K562 (cell line): ENCODE data around the gene MSANTD4. TPM values are rescaled to one million over a fixed set of nuclear protein-coding genes. Genes with fewer than 3 reads are reported as not detected.

Experiments
- ATAC-seq: fragments of 200-7000 bp; cut with Tn5 transposase; 3 replicates; pipeline ENCODE4 v1.9.1; 2020; ENCODE audit warnings: moderate library complexity
- BruUV-seq: library from RNA; stranded (reverse); fragments of 400-500 nt; replicated peaks from 2 replicates; lab custom pipeline; 2021; lab: Mats Ljungman, UMichigan
- CTCF ChIA-PET: fragments of 300-600 bp; formaldehyde crosslinking; extraction: SDS; loops from one replicate; lab custom pipeline; 2021; ENCODE audit warnings: low intra/inter-chr PET ratio; lab: Yijun Ruan, JAX
- POLR2A ChIA-PET: fragments of 300-600, 350-650 bp; sonication (Branson Sonifier 250); formaldehyde crosslinking; extraction: SDS; loops from one replicate; lab custom pipeline; 2021; ENCODE audit warnings: antibody characterized with exemption, inconsistent platforms; lab: Yijun Ruan, JAX
- DNase-seq, 4 experiments: peaks; one replicate each; pipeline versions ENCODE4 v3.0.0 to v3.0.0-alpha.2; 2011 to 2018; ENCODE audit warnings: low spot score in 3 of 4, mixed read lengths in 3 of 4; ENCODE audit errors: extremely low read depth in 1 of 4
- FAIRE-seq: peaks from 2 replicates; lab custom pipeline; 2011; peaks lifted over from hg19 to GRCh38; lab: Jason Lieb, UNC
- H2AFZ ChIP-seq: 2 replicates; pipeline ENCODE4 v1.6.0; 2011; ENCODE audit warnings: low read depth, low read length, control low read depth, inconsistent platforms
- H3K27ac ChIP-seq: fragments of 200-600 bp; 3 replicates; pipeline ENCODE4 v1.8.0; 2011; ENCODE audit warnings: low read depth, mild to moderate bottlenecking, control low read depth, inconsistent platforms, low read length, moderate library complexity, mixed read lengths; ENCODE audit errors: extremely low read depth
- H3K27me3 ChIP-seq, 2 experiments: fragments of 300-600 bp in 1 of 2; 2 replicates in 1 of 2; 3 replicates in 1 of 2; pipeline versions ENCODE4 v1.6.0 to v1.8.0; 2011; ENCODE audit warnings: inconsistent platforms in 2 of 2, low read length in 2 of 2, mild to moderate bottlenecking in 1 of 2, mixed read lengths in 1 of 2, moderate library complexity in 1 of 2; ENCODE audit not compliant: control insufficient read depth in 2 of 2, insufficient read depth in 2 of 2
- H3K36me3 ChIP-seq: fragments of 300-600 bp; 3 replicates; pipeline ENCODE4 v1.8.0; 2011; ENCODE audit warnings: mild to moderate bottlenecking, low read length, inconsistent platforms; ENCODE audit not compliant: control insufficient read depth, insufficient read depth
- H3K4me1 ChIP-seq, 2 experiments: fragments of 200-600 bp in 1 of 2; replicated peaks in 1 of 2; 2 replicates in 1 of 2; 3 replicates in 1 of 2; pipeline versions ENCODE4 v1.5.1 to v1.8.0; 2011; ENCODE audit warnings: inconsistent platforms in 2 of 2, low read length in 2 of 2, mild to moderate bottlenecking in 1 of 2, mixed read lengths in 1 of 2, moderate library complexity in 1 of 2; ENCODE audit not compliant: control insufficient read depth in 2 of 2, insufficient read depth in 2 of 2
- H3K4me2 ChIP-seq: 2 replicates; pipeline ENCODE4 v1.6.1; 2011; ENCODE audit warnings: low read length, control low read depth, inconsistent platforms, mixed read lengths; ENCODE audit not compliant: insufficient read depth
- H3K4me3 ChIP-seq: fragments of 200-600 bp; sonication (generic), shearing (Covaris generic); 2 replicates; pipeline ENCODE4 v1.5.1; 2016; ENCODE audit warnings: control low read depth, inconsistent platforms
- H3K79me2 ChIP-seq: fragments of 200-600 bp; 3 replicates; pipeline ENCODE4 v1.8.0; 2011; ENCODE audit warnings: low read length, inconsistent platforms; ENCODE audit not compliant: control insufficient read depth, insufficient read depth
- H3K9ac ChIP-seq, 2 experiments: 2 replicates each; pipeline versions ENCODE4 v1.6.0 to v1.6.1; 2011; ENCODE audit warnings: low read depth in 2 of 2, low read length in 2 of 2, control low read depth in 1 of 2, inconsistent platforms in 1 of 2, mild to moderate bottlenecking in 1 of 2, mixed read lengths in 1 of 2; ENCODE audit not compliant: insufficient read depth in 1 of 2
- H3K9me1 ChIP-seq: one replicate; pipeline ENCODE4 v1.6.0; 2011; ENCODE audit warnings: inconsistent platforms, mild to moderate bottlenecking, low read length, moderate library complexity; ENCODE audit not compliant: control insufficient read depth, insufficient read depth
- H3K9me3 ChIP-seq: replicated peaks from 2 replicates; pipeline ENCODE4 v1.5.1; 2011; ENCODE audit warnings: low read depth, low read length, inconsistent platforms; ENCODE audit not compliant: control insufficient read depth, insufficient read depth
- H4K20me1 ChIP-seq: replicated peaks from 2 replicates; pipeline ENCODE4 v1.6.1; 2011; ENCODE audit warnings: low read length, inconsistent platforms, mixed read lengths; ENCODE audit not compliant: control insufficient read depth, insufficient read depth
- BRCA1 ChIP-seq, 2 experiments: fragments of 450-650 bp in 1 of 2; sonication (generic) in 1 of 2; formaldehyde crosslinking in 1 of 2; IDR thresholded peaks; 2 replicates each; pipeline versions ENCODE4 v1.5.0 to v1.6.1; 2017 to 2020; ENCODE audit warnings: mild to moderate bottlenecking in 1 of 2, missing genetic modification reagents in 1 of 2
- CEBPB ChIP-seq: fragments of 450-650 bp; IDR thresholded peaks from 2 replicates; pipeline ENCODE4 v1.6.1; 2016; ENCODE audit warnings: missing genetic modification characterization, missing compliant biosample characterization
- CEBPG ChIP-seq, 3 experiments: fragments of 200-800 bp in 1 of 3; sonication (Bioruptor generic) in 1 of 3; sonication (generic) in 1 of 3; formaldehyde crosslinking in 1 of 3; IDR thresholded peaks in 2 of 3; conservative IDR thresholded peaks in 1 of 3; 2 replicates each; pipeline versions ENCODE4 v1.6.1 to v1.8.0; 2016 to 2022; ENCODE audit warnings: missing compliant biosample characterization in 2 of 3, missing genetic modification characterization in 2 of 3, mild to moderate bottlenecking in 1 of 3, missing genetic modification reagents in 1 of 3
- EGR1 ChIP-seq: fragments of 450-650 bp; conservative IDR thresholded peaks from 2 replicates; pipeline ENCODE4 v1.6.1; 2017; ENCODE audit warnings: mild to moderate bottlenecking
- ETV6 ChIP-seq, 3 experiments: fragments of 150-350 bp in 1 of 3; sonication (generic) in 1 of 3; formaldehyde crosslinking in 1 of 3; IDR thresholded peaks; 2 replicates each; pipeline versions ENCODE4 v1.6.1 to v1.8.0; 2014 to 2022; ENCODE audit warnings: borderline replicate concordance in 2 of 3, low read depth in 2 of 3, antibody characterized with exemption in 1 of 3, low read length in 1 of 3, mild to moderate bottlenecking in 1 of 3, missing genetic modification reagents in 1 of 3
- TAF15 ChIP-seq: fragments of 200-400 bp; formaldehyde crosslinking; IDR thresholded peaks from 2 replicates; pipeline ENCODE4 v1.6.1; 2017; ENCODE audit warnings: mild to moderate bottlenecking, low read depth, low read length, moderate library complexity
- ZNF311 ChIP-seq: fragments of 250-450 bp; sonication (Bioruptor Pico); IDR thresholded peaks from 2 replicates; pipeline ENCODE4 v1.4.0; 2020; ENCODE audit warnings: mild to moderate bottlenecking, moderate library complexity
- WGBS: fragments of 100-300 bp; shearing (Covaris generic); methylation state at CpG from one replicate; pipeline ENCODE4 v1.1.6; 2016; ENCODE audit warnings: low coverage, mixed read lengths; ENCODE audit not compliant: insufficient coverage; ENCODE audit errors: missing lambda C conversion rate; 5-methylcytosine and 5-hydroxymethylcytosine counted together
- in situ Hi-C: fragments of 300-500 bp; cut with MboI; formaldehyde crosslinking; loops from 4 replicates; pipeline ENCODE4 v1.15.0; 2018; ENCODE audit warnings: inconsistent platforms, mixed read lengths
- intact Hi-C: fragments of 100-400 bp; cut with micrococcal nuclease; formaldehyde crosslinking; loops from 2 replicates; pipeline ENCODE4 v1.14.2; 2022
- polyA plus RNA-seq, 8 experiments: library from polyadenylated mRNA; depleted of rRNA in 4 of 8; stranded (reverse) in 5 of 8; unstranded in 3 of 8; fragments of >200 nt; fragmentation: Nextera tagmentation in 2 of 8; fragmentation: Illumina TruSeq in 1 of 8; extraction: Ambion mirVana in 2 of 8; extraction: Trizol in 1 of 8; gene quantifications; 2 replicates each; pipeline versions ENCODE4 v1.2.1 to v1.2.3, GENCODE V29; 2011 to 2014; ENCODE audit warnings: inconsistent platforms in 1 of 8, missing spikeins in 1 of 8
- total RNA-seq, 7 experiments: library from RNA; depleted of rRNA in 6 of 7; stranded (reverse); fragments of >200 nt in 6 of 7; fragmentation: Illumina TruSeq in 2 of 7; extraction: Trizol in 2 of 7; gene quantifications; 2 replicates each; pipeline versions ENCODE4 v1.2.1 to v1.2.3, GENCODE V29; 2011 to 2021; ENCODE audit warnings: low replicate concordance in 1 of 7
- TF ChIP-seq, protein P1 (sequence below): fragments of 250-450 bp; sonication (Bioruptor Pico); IDR thresholded peaks from 2 replicates; pipeline ENCODE4 v1.4.0; 2020; ENCODE audit warnings: mild to moderate bottlenecking, moderate library complexity, borderline replicate concordance

Gene MSANTD4
- total and polyA plus RNA-seq, 9 of the 15 experiments (the other 6 are each of a cell fraction or from before 2014, with no cell fraction given) = 5.0 to 16.4 (median 10.2) TPM

GRCh38 chr11:106021967-106022794 is at the start of gene MSANTD4 (continued):
- TF ChIP-seq, protein P1, sequence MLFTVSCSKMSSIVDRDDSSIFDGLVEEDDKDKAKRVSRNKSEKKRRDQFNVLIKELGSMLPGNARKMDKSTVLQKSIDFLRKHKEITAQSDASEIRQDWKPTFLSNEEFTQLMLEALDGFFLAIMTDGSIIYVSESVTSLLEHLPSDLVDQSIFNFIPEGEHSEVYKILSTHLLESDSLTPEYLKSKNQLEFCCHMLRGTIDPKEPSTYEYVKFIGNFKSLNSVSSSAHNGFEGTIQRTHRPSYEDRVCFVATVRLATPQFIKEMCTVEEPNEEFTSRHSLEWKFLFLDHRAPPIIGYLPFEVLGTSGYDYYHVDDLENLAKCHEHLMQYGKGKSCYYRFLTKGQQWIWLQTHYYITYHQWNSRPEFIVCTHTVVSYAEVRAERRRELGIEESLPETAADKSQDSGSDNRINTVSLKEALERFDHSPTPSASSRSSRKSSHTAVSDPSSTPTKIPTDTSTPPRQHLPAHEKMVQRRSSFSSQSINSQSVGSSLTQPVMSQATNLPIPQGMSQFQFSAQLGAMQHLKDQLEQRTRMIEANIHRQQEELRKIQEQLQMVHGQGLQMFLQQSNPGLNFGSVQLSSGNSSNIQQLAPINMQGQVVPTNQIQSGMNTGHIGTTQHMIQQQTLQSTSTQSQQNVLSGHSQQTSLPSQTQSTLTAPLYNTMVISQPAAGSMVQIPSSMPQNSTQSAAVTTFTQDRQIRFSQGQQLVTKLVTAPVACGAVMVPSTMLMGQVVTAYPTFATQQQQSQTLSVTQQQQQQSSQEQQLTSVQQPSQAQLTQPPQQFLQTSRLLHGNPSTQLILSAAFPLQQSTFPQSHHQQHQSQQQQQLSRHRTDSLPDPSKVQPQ = no peak
- TF ChIP-seq ZNF311 (CRISPR knock-in tag) (no peak), BRCA1 (IDR thresholded peaks at IDR 0.05) (no peak), BRCA1 (CRISPR knock-in tag; IDR thresholded peaks at IDR 0.05) (no peak), ETV6 (IDR thresholded peaks at IDR 0.05; ENCODE audit: borderline replicate concordance in 1 of 2, low read depth in 2 of 2, low read length in 1 of 2) (no peak), ETV6 (CRISPR knock-in tag; IDR thresholded peaks at IDR 0.05; ENCODE audit: borderline replicate concordance) (0 out of 2 replicates have a peak, but pooled peaks have one; percentile 26), EGR1 (0 out of 2 replicates have a peak, but pooled peaks have one; percentile 25)

GRCh38 chr11:106070606-106071005 is 48.6 kb upstream of the MSANTD4 start:
- DNase-seq (no peak), ATAC-seq (no peak), FAIRE-seq (no peak)
- Histone ChIP-seq H3K9ac (no peak overlapping the region), H3K4me3 (no peak overlapping the region), H3K4me2 (no peak overlapping the region), H4K20me1 (no peaks in the 10 kb centered on the region), H2AFZ (no peak overlapping the region), H3K27ac (no peak overlapping the region), H3K4me1 (no peaks in the 10 kb centered on the region), H3K9me3 (no peaks in the 10 kb centered on the region), H3K79me2 (no peaks in the 10 kb centered on the region), H3K36me3 (no peaks in the 10 kb centered on the region; the same call in 2 of the 3 replicates), H3K9me1 (no peaks in the 10 kb centered on the region), H3K27me3 (no peaks in the 10 kb centered on the region)
- 35% methylated on average over 3 of the region's 3 CpGs for WGBS
- intact Hi-C loops = no loop called here
- in situ Hi-C loops = no loop called here
- TF ChIP-seq CEBPB (tag) (peak; percentile 90), CEBPG (CRISPR knock-in tag; IDR thresholded peaks at IDR 0.05) (peak; percentile 32; the same call in 1 of the 2 replicates), CEBPG (tag; conservative IDR thresholded peaks at IDR 0.05 in 1 of 2, IDR thresholded peaks at IDR 0.05 in 1 of 2) (peak; percentile 52 to 86), TAF15 (no peak)
- CTCF ChIA-PET = no interaction called here
- no TSS peak for BruUV-seq
- POLR2A ChIA-PET = no interaction called here
